Muscle layer of colon (tissue), 2 donors: ENCODE results near the gene PDE6B.
"Not testable (repeated sequence)": the region's sequence is repeated elsewhere in the genome, so short reads cannot be mapped to it uniquely, and the experiment has no call there.

Source experiments
- H3K27ac ChIP-seq: one replicate; pipeline ENCODE4 v1.7.0; 2013; ENCODE audit warnings: low read depth, mild to moderate bottlenecking, low read length, moderate library complexity
- H3K27me3 ChIP-seq, 2 donors: one replicate each; pipeline ENCODE4 v1.7.0; 2013; ENCODE audit warnings: low read length in 2 of 2, mild to moderate bottlenecking in 2 of 2; ENCODE audit not compliant: insufficient read depth in 2 of 2, control insufficient read depth in 1 of 2
- H3K36me3 ChIP-seq: one replicate; pipeline ENCODE4 v1.7.0; 2013; ENCODE audit warnings: mild to moderate bottlenecking, low read length; ENCODE audit not compliant: insufficient read depth
- H3K4me1 ChIP-seq: one replicate; pipeline ENCODE4 v1.7.0; 2013; ENCODE audit warnings: mild to moderate bottlenecking, low read length; ENCODE audit not compliant: insufficient read depth
- H3K4me3 ChIP-seq, 2 donors: one replicate each; pipeline ENCODE4 v1.7.0; 2013; ENCODE audit warnings: low read length in 2 of 2, low read depth in 1 of 2, mild to moderate bottlenecking in 1 of 2, moderate library complexity in 1 of 2
- H3K9ac ChIP-seq: one replicate; pipeline ENCODE4 v1.7.0; 2013; ENCODE audit warnings: low read length
- H3K9me3 ChIP-seq: one replicate; pipeline ENCODE4 v1.7.0; 2013; ENCODE audit warnings: mild to moderate bottlenecking, low read length
- donor health status: abdominal sarcoma.
- donor health status: Adenocarcinoma of cecum.

Gene PDE6B

GRCh38 chr4:687048-687970 lies 61.9 kb downstream of the PDE6B start:
- Histone ChIP-seq H3K9me3 (no peaks in the 10 kb centered on the region), H3K4me3 (peak overlapping the region in 1 of 2 donors; percentile 9), H3K36me3 (no peaks in the 10 kb centered on the region), H3K4me1 (peaks cover 11% of the 10 kb centered on the region), H3K27me3 (peaks cover 0 to 31% of the 10 kb centered on the region in 2 donors), H3K27ac (no peak overlapping the region), H3K9ac (no peak overlapping the region)

GRCh38 chr4:687971-688853 lies 62.8 kb downstream of the PDE6B start:
- peaks cover 0 to 23% of the 10 kb centered on the region in 2 donors for H3K27me3 ChIP-seq
- H3K4me3 ChIP-seq, result peak overlapping the region; percentile 38
- peak overlapping the region; percentile 75 for H3K27ac ChIP-seq
- H3K4me1 ChIP-seq, result peaks cover 11% of the 10 kb centered on the region
- H3K9me3 ChIP-seq, result no peaks in the 10 kb centered on the region
- H3K36me3 ChIP-seq, result no peaks in the 10 kb centered on the region
- H3K9ac ChIP-seq, result no peak overlapping the region

- H3K36me3 ChIP-seq, result no peaks in the 10 kb centered on the region
- peak within 1 kb of the TSS; percentile 75 for H3K27ac ChIP-seq
- no peak within 1 kb of the TSS for H3K9ac ChIP-seq
- H3K27me3 ChIP-seq, result peaks cover 0 to 19% of the 10 kb centered on the region in 2 donors
- peaks cover 11% of the 10 kb centered on the region for H3K4me1 ChIP-seq
- H3K4me3 ChIP-seq, result peak within 1 kb of the TSS; percentile 38
- no peaks in the 10 kb centered on the region for H3K9me3 ChIP-seq
These were observed 63.7 kb downstream of the PDE6B start, which contains the start of gene SLC49A3 for GRCh38 chr4:688854-689681. TSS of gene SLC49A3 (minus strand) at chr4:689151. CDS start at chr4:689127, 24 bp downstream.

DNA sequence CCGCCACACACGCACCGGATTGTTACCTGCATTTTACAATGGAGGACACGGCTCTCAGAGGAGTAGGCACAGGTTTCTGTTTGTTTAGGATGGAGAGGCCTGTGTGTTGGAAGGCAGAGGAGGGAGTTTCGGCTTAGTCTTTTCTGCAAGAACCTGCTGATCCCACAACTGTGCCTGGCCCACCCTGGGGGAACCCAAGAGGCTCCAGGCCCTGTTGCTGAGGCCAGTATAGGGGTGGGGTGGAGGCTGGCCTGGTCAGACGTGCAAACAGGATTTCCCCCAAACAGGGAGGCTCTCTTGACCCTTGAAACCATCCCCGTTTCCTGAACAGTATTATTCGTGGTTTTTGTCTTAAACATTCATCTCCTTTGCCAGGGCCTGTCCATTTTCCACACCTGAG lies 64.3 kb downstream of the PDE6B start:
- Histone ChIP-seq H3K27me3 (peaks cover 0 to 16% of the 10 kb centered on the region in 2 donors), H3K9me3 (no peaks in the 10 kb centered on the region), H3K36me3 (no peaks in the 10 kb centered on the region), H3K4me3 (peak overlapping the region in 1 of 2 donors; percentile 38), H3K9ac (no peak overlapping the region), H3K4me1 (peaks cover 11% of the 10 kb centered on the region), H3K27ac (no peak overlapping the region)

GRCh38 chr4:692771-693554 lies 67.6 kb downstream of the PDE6B start:
- Histone ChIP-seq H3K36me3 (no peaks in the 10 kb centered on the region), H3K4me1 (peaks cover 9% of the 10 kb centered on the region), H3K4me3 (no peak overlapping the region), H3K9ac (no peak overlapping the region), H3K27ac (no peak overlapping the region), H3K27me3 (peaks cover 0 to 16% of the 10 kb centered on the region in 2 donors), H3K9me3 (no peaks in the 10 kb centered on the region)

DNA sequence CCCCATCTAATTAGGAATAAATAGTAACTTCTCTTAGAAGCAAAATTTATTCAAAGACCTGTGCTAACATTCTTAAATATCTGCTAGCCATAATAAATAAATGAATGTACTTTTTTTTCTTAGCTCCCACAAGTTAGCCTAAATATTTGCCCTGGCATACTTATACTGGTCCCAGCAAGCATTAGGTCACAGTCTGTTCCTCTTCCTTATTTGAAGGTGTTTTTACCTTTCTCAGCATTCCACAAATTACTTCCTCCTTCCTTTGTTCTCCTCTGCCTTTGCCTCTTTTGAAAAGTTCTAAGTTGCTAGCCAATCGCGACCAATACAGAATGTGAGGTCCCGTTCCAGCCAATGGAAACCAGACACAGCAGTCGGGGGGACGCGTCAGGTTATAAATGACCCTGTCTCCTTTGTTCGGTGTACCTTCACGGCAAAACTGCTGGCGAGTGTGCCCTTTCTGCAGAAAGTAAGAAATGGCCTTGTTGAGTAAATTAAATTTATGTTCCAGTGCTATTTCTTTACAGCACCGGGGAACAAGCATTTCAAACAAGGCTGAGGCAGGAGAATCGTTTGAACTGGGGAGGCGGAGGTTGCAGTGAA lies 69.1 kb downstream of the PDE6B start:
- H3K36me3 ChIP-seq, H3K4me1 ChIP-seq, H3K27me3 ChIP-seq, H3K4me3 ChIP-seq, H3K27ac ChIP-seq, H3K9me3 ChIP-seq, H3K9ac ChIP-seq: not testable (repeated sequence)

DNA sequence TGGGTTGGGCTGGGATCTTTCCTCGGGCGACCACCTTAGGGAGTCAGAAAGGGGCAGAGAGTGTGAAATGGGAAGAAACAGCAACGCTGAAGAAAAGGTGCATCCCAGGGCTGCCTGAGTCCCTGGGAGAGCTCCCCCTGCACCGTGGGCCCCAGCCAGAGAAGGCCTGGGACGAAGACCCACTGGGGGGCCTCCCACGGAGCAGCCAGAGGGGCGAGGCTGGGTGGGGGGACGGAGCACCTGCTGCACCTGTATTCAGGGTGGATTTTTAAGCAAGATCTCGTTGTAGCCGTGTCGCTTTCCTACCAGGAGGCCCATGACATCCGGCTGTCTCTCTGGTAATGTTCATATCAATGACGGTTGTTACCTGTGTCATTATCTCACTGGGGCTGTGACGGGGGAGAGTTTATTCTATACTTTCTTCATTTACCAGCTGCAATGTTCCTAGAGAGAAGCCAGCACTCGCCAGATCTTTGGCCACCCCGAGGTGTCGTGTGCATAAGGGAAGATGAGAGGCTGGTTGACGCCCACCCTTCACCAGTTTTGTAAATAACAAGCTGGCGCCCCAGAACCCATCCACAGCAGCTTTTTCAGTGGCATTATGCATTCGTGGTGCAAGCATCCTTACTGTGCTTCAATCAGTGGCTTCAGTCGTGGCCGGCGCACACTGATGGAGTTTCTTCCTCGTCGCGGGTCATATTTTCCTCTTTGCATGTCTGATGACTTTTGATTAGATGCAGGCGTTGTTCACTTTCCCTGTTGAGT lies 74.6 kb downstream of the PDE6B start:
- Histone ChIP-seq H3K36me3 (no peaks in the 10 kb centered on the region), H3K4me3 (no peak overlapping the region), H3K27me3 (no peaks in the 10 kb centered on the region), H3K4me1 (peaks cover 2% of the 10 kb centered on the region), H3K9me3 (no peaks in the 10 kb centered on the region), H3K9ac (no peak overlapping the region), H3K27ac (no peak overlapping the region)

GRCh38 chr4:700587-701264 lies 75.4 kb downstream of the PDE6B start:
- no peak overlapping the region for H3K9ac ChIP-seq
- no peak overlapping the region for H3K27ac ChIP-seq
- no peaks in the 10 kb centered on the region for H3K27me3 ChIP-seq
- H3K4me3 ChIP-seq, result no peak overlapping the region
- H3K9me3 ChIP-seq, result no peaks in the 10 kb centered on the region
- H3K4me1 ChIP-seq, result peaks cover 6% of the 10 kb centered on the region
- no peaks in the 10 kb centered on the region for H3K36me3 ChIP-seq

DNA sequence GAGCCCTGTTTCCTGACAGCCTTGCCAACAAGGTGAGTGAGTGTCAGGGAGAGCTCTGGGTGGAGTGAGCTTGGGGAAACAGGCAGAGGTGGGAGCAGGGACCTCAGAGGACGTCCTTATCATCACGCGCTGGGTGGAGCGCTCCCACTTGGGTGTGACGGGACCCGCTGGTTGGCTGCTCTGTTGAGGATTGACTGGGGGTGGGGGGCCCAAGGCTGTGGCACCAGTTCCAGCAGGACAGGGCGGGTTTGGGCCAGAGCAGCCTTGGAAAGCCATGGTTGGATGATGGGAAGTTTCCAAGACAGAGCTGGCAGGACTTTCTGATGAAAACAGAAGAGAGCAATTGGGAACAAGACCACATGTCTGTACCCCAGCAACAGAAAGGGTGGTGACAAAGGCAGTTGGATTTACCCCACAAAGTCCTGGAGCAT lies 77.3 kb downstream of the PDE6B start:
- Histone ChIP-seq H3K27ac (no peak overlapping the region), H3K4me1 (peaks cover 13% of the 10 kb centered on the region), H3K9ac (no peak overlapping the region), H3K9me3 (no peaks in the 10 kb centered on the region), H3K27me3 (no peaks in the 10 kb centered on the region), H3K36me3 (no peaks in the 10 kb centered on the region), H3K4me3 (no peak overlapping the region)
